Measurements from ENCODE around the gene ACY1. TPM values are rescaled to one million over a fixed set of nuclear protein-coding genes. Genes with fewer than 3 reads are reported as not detected.

The ACY1 gene
- polyA plus RNA-seq, 1 donor (not counting 4 experiments of a cell fraction or from before 2014, with no cell fraction given): 71.8 TPM

- FAIRE-seq (peak; percentile 95), DNase-seq (ENCODE audit: low read depth, low spot score) (peak; percentile 44)
- H3K4me3 ChIP-seq (ENCODE audit: control insufficient read depth in 2 of 3, extremely low read depth in 1 of 3, insufficient read depth in 2 of 3, low read depth in 1 of 3, low read length in 3 of 3): no peak overlapping the region
- peak overlapping the region; percentile 33 for H3K9ac ChIP-seq (ENCODE audit: control insufficient read depth, extremely low read depth, insufficient read depth, low read length)
- H3K4me2 ChIP-seq (ENCODE audit: control insufficient read depth, extremely low read depth, insufficient read depth, low read depth, low read length): peak overlapping the region; percentile 39
- no peaks in the 10 kb centered on the region for H3K27me3 ChIP-seq (ENCODE audit: control insufficient read depth, extremely low read depth, insufficient read depth, low read length)
- H3K27ac ChIP-seq (ENCODE audit: control insufficient read depth, insufficient read depth, low read length): peak overlapping the region; percentile 22
- TF ChIP-seq CTCF (optimal IDR thresholded peaks at IDR 0.05 in 1 of 3, IDR thresholded peaks at IDR 0.05 in 1 of 3, conservative IDR thresholded peaks at IDR 0.05 in 1 of 3; ENCODE audit: extremely low read depth in 1 of 3, insufficient read depth in 2 of 3, low read length in 3 of 3) (no peak), EZH2 (IDR thresholded peaks at IDR 0.05; ENCODE audit: low read length) (no peak)
- H3K4me1 ChIP-seq (ENCODE audit: control insufficient read depth, extremely low read depth, insufficient read depth, low read length): peaks cover 37% of the 10 kb centered on the region
- H3K9me1 ChIP-seq (ENCODE audit: control insufficient read depth, extremely low read depth, insufficient read depth, low read length): no peaks in the 10 kb centered on the region
- no peaks in the 10 kb centered on the region for H3K36me3 ChIP-seq (ENCODE audit: control insufficient read depth in 2 of 2, extremely low read depth in 1 of 2, insufficient read depth in 2 of 2, low read length in 2 of 2)
- dilution Hi-C loops (cut with MboI; ENCODE audit: extremely low pct_ligation_motif_present, low sequenced_read_pairs): no loop called here
- peaks cover 4% of the 10 kb centered on the region for H3K79me2 ChIP-seq (ENCODE audit: control insufficient read depth, insufficient read depth, low read length)
- H2AFZ ChIP-seq (ENCODE audit: control insufficient read depth, low read length): peak overlapping the region; percentile 49
- H3K9me3 ChIP-seq (ENCODE audit: control insufficient read depth, low read depth, low read length): no peaks in the 10 kb centered on the region
- no peaks in the 10 kb centered on the region for H4K20me1 ChIP-seq (ENCODE audit: control insufficient read depth, extremely low read depth, insufficient read depth, low read length)
Measured at GRCh38 chr3:51977446-51978142, 5.7 kb upstream of the ACY1 start.

GRCh38 chr3:51978143-51978502 lies 5.2 kb upstream of the ACY1 start:
- peaks cover 4% of the 10 kb centered on the region for H3K79me2 ChIP-seq (ENCODE audit: control insufficient read depth, insufficient read depth, low read length)
- no peak overlapping the region for H3K4me3 ChIP-seq (ENCODE audit: control insufficient read depth in 2 of 3, extremely low read depth in 1 of 3, insufficient read depth in 2 of 3, low read depth in 1 of 3, low read length in 3 of 3)
- H3K9me1 ChIP-seq (ENCODE audit: control insufficient read depth, extremely low read depth, insufficient read depth, low read length): no peaks in the 10 kb centered on the region
- H4K20me1 ChIP-seq (ENCODE audit: control insufficient read depth, extremely low read depth, insufficient read depth, low read length): no peaks in the 10 kb centered on the region
- H3K9ac ChIP-seq (ENCODE audit: control insufficient read depth, extremely low read depth, insufficient read depth, low read length): peak overlapping the region; percentile 33
- DNase-seq (ENCODE audit: low read depth, low spot score) (no peak), FAIRE-seq (no peak)
- H3K27ac ChIP-seq (ENCODE audit: control insufficient read depth, insufficient read depth, low read length): peak overlapping the region; percentile 22
- H3K9me3 ChIP-seq (ENCODE audit: control insufficient read depth, low read depth, low read length): no peaks in the 10 kb centered on the region
- H3K4me1 ChIP-seq (ENCODE audit: control insufficient read depth, extremely low read depth, insufficient read depth, low read length): peaks cover 40% of the 10 kb centered on the region
- no peaks in the 10 kb centered on the region for H3K36me3 ChIP-seq (ENCODE audit: control insufficient read depth in 2 of 2, extremely low read depth in 1 of 2, insufficient read depth in 2 of 2, low read length in 2 of 2)
- no peak for TF ChIP-seq CTCF (optimal IDR thresholded peaks at IDR 0.05 in 1 of 3, IDR thresholded peaks at IDR 0.05 in 1 of 3, conservative IDR thresholded peaks at IDR 0.05 in 1 of 3; ENCODE audit: extremely low read depth in 1 of 3, insufficient read depth in 2 of 3, low read length in 3 of 3)
- TF ChIP-seq EZH2 (IDR thresholded peaks at IDR 0.05; ENCODE audit: low read length): no peak
- H3K27me3 ChIP-seq (ENCODE audit: control insufficient read depth, extremely low read depth, insufficient read depth, low read length): no peaks in the 10 kb centered on the region
- no peak overlapping the region for H2AFZ ChIP-seq (ENCODE audit: control insufficient read depth, low read length)
- peak overlapping the region; percentile 39 for H3K4me2 ChIP-seq (ENCODE audit: control insufficient read depth, extremely low read depth, insufficient read depth, low read depth, low read length)
- dilution Hi-C loops (cut with MboI; ENCODE audit: extremely low pct_ligation_motif_present, low sequenced_read_pairs): no loop called here
